IMR-90 (cell line): Measurements from ENCODE around the gene ATXN7L2. TPM values are rescaled to one million over a fixed set of nuclear protein-coding genes. Genes with fewer than 3 reads are reported as not detected.

ENCODE experiments used
- ATAC-seq: fragments of 200-7000 bp; cut with Tn5 transposase; 2 replicates; pipeline ENCODE4 v1.9.1; 2020; ENCODE audit warnings: low read depth, mild to moderate bottlenecking, moderate library complexity
- BruUV-seq: library from RNA; stranded (reverse); fragments of 400-500 nt; replicated peaks from 2 replicates; lab custom pipeline; 2021; lab: Mats Ljungman, UMichigan
- CTCF ChIA-PET: fragments of 300-600 bp; formaldehyde crosslinking; extraction: SDS; loops from one replicate; lab custom pipeline; 2021; ENCODE audit warnings: antibody characterized with exemption; lab: Yijun Ruan, JAX
- POLR2A ChIA-PET: fragments of 300-600 bp; sonication (Branson Sonifier 250); formaldehyde crosslinking; loops from one replicate; lab custom pipeline; 2022; ENCODE audit warnings: antibody characterized with exemption; ENCODE audit not compliant: unreplicated experiment; lab: Charles Lee
- DNase-seq: peaks from one replicate; pipeline ENCODE4 v3.0.0; 2013
- H2AFZ ChIP-seq: replicated peaks from 2 replicates; pipeline ENCODE3; 2013; ENCODE audit warnings: low read length, mild to moderate bottlenecking; ENCODE audit not compliant: poor library complexity
- H2AK5ac ChIP-seq: 2 replicates; pipeline ENCODE4 v1.6.1; 2013; ENCODE audit warnings: low read depth, low read length, inconsistent platforms
- H2AK9ac ChIP-seq: replicated peaks from 2 replicates; pipeline ENCODE3; 2013; ENCODE audit warnings: mild to moderate bottlenecking, low read depth, low read length, moderate library complexity; ENCODE audit not compliant: poor library complexity
- H2BK120ac ChIP-seq: 2 replicates; pipeline ENCODE4 v1.6.1; 2013; ENCODE audit warnings: low read depth, low read length, inconsistent platforms
- H2BK15ac ChIP-seq: 3 replicates; pipeline ENCODE4 v1.6.1; 2013; ENCODE audit warnings: low read depth, low read length, inconsistent platforms
- H2BK20ac ChIP-seq: 2 replicates; pipeline ENCODE4 v1.6.1; 2013; ENCODE audit warnings: low read depth, mild to moderate bottlenecking, inconsistent platforms, low read length, moderate library complexity
- H2BK5ac ChIP-seq: 2 replicates; pipeline ENCODE4 v1.6.1; 2013; ENCODE audit warnings: mild to moderate bottlenecking, low read depth, low read length, inconsistent platforms; ENCODE audit not compliant: poor library complexity, severe bottlenecking
- H3K14ac ChIP-seq: replicated peaks from 2 replicates; pipeline ENCODE4 v1.6.1; 2013; ENCODE audit warnings: low read depth, low read length, inconsistent platforms
- H3K18ac ChIP-seq: 2 replicates; pipeline ENCODE4 v1.6.1; 2013; ENCODE audit warnings: low read depth, low read length, control low read depth
- H3K23ac ChIP-seq: 2 replicates; pipeline ENCODE4 v1.6.1; 2013; ENCODE audit warnings: low read depth, low read length, inconsistent platforms
- H3K27ac ChIP-seq: 2 replicates; pipeline ENCODE4 v1.5.1; 2013; ENCODE audit warnings: mild to moderate bottlenecking, control low read depth, low read length; ENCODE audit not compliant: insufficient read depth
- H3K27me3 ChIP-seq: 2 replicates; pipeline ENCODE4 v1.6.1; 2013; ENCODE audit warnings: low read length; ENCODE audit not compliant: control insufficient read depth, insufficient read depth
- H3K36me3 ChIP-seq: 2 replicates; pipeline ENCODE4 v1.6.1; 2013; ENCODE audit warnings: low read length, mixed read lengths; ENCODE audit not compliant: control insufficient read depth, insufficient read depth
- H3K4ac ChIP-seq: 2 replicates; pipeline ENCODE4 v1.6.1; 2013; ENCODE audit warnings: low read depth, low read length, inconsistent platforms
- H3K4me1 ChIP-seq: 2 replicates; pipeline ENCODE4 v1.6.1; 2013; ENCODE audit warnings: low read length, mixed read lengths; ENCODE audit not compliant: control insufficient read depth, insufficient read depth
- H3K4me2 ChIP-seq: 2 replicates; pipeline ENCODE4 v1.6.1; 2013; ENCODE audit warnings: low read depth, mild to moderate bottlenecking, control low read depth, low read length, moderate library complexity
- H3K4me3 ChIP-seq: 2 replicates; pipeline ENCODE4 v1.5.1; 2013; ENCODE audit warnings: low read depth, mild to moderate bottlenecking, control low read depth, low read length, moderate library complexity; ENCODE audit not compliant: insufficient read depth
- H3K56ac ChIP-seq: 2 replicates; pipeline ENCODE4 v1.6.1; 2013; ENCODE audit warnings: low read length, inconsistent platforms; ENCODE audit not compliant: insufficient read depth; ENCODE audit errors: extremely low read depth
- H3K79me1 ChIP-seq, 2 experiments: 2 replicates each; pipeline ENCODE4 v1.6.1; 2013; ENCODE audit warnings: low read length in 2 of 2, inconsistent platforms in 1 of 2, low read depth in 1 of 2
- H3K9ac ChIP-seq: 2 replicates; pipeline ENCODE4 v1.6.1; 2013; ENCODE audit warnings: low read depth, low read length, control low read depth
- H3K9me1 ChIP-seq: 2 replicates; pipeline ENCODE4 v1.6.1; 2013; ENCODE audit warnings: low read length, inconsistent platforms; ENCODE audit not compliant: insufficient read depth
- H3K9me3 ChIP-seq: 2 replicates; pipeline ENCODE4 v1.6.1; 2013; ENCODE audit warnings: low read length; ENCODE audit not compliant: control insufficient read depth, insufficient read depth
- H4K20me1 ChIP-seq: 2 replicates; pipeline ENCODE4 v1.6.1; 2013; ENCODE audit warnings: low read length, inconsistent platforms; ENCODE audit not compliant: insufficient read depth
- H4K5ac ChIP-seq: 2 replicates; pipeline ENCODE4 v1.6.1; 2013; ENCODE audit warnings: mild to moderate bottlenecking, low read depth, low read length, control low read depth
- H4K8ac ChIP-seq, 2 experiments: 2 replicates each; pipeline ENCODE4 v1.6.1; 2013; ENCODE audit warnings: low read depth in 2 of 2, low read length in 2 of 2, control low read depth in 1 of 2, inconsistent platforms in 1 of 2
- H4K91ac ChIP-seq: 2 replicates; pipeline ENCODE4 v1.6.1; 2013; ENCODE audit warnings: low read depth, low read length, inconsistent platforms; ENCODE audit not compliant: insufficient read depth
- BHLHE40 ChIP-seq: fragments of 150-350 bp; IDR thresholded peaks from 2 replicates; pipeline ENCODE4 v1.6.1; 2016; ENCODE audit warnings: mild to moderate bottlenecking, low read depth, low read length
- CEBPB ChIP-seq: IDR thresholded peaks from 2 replicates; pipeline ENCODE4 v1.6.1; 2012; ENCODE audit warnings: low read depth, low read length, improper control_type of control experiment
- CHD1 ChIP-seq: IDR thresholded peaks from 2 replicates; pipeline ENCODE4 v1.6.1; 2012; ENCODE audit warnings: low read depth, low read length, improper control_type of control experiment
- FOS ChIP-seq: fragments of 150-350 bp; IDR thresholded peaks from 2 replicates; pipeline ENCODE4 v1.6.1; 2016; ENCODE audit warnings: low read depth, low read length
- MAFK ChIP-seq: IDR thresholded peaks from 2 replicates; pipeline ENCODE4 v1.6.1; 2012; ENCODE audit warnings: low read depth, low read length, improper control_type of control experiment
- MAZ ChIP-seq: IDR thresholded peaks from 2 replicates; pipeline ENCODE4 v1.6.1; 2012; ENCODE audit warnings: low read depth, mild to moderate bottlenecking, low read length, improper control_type of control experiment, moderate library complexity, borderline replicate concordance
- MXI1 ChIP-seq: IDR thresholded peaks from 2 replicates; pipeline ENCODE4 v1.6.1; 2012; ENCODE audit warnings: low read depth, mild to moderate bottlenecking, low read length, moderate library complexity, borderline replicate concordance
- NFE2L2 ChIP-seq: fragments of 150-350 bp; IDR thresholded peaks from 2 replicates; pipeline ENCODE4 v1.6.1; 2016; ENCODE audit warnings: low read depth, mild to moderate bottlenecking, low read length
- POLR2A ChIP-seq: IDR thresholded peaks from 2 replicates; pipeline ENCODE4 v1.6.1; 2012; ENCODE audit warnings: mild to moderate bottlenecking, low read depth, low read length
- RCOR1 ChIP-seq: IDR thresholded peaks from 2 replicates; pipeline ENCODE4 v1.6.1; 2012; ENCODE audit warnings: mild to moderate bottlenecking, low read length, improper control_type of control experiment; ENCODE audit not compliant: insufficient replicate concordance
- RFX5 ChIP-seq: IDR thresholded peaks from 2 replicates; pipeline ENCODE4 v1.8.0; 2012; ENCODE audit warnings: low read depth, mild to moderate bottlenecking, low read length, moderate library complexity
- SMC3 ChIP-seq: fragments of 150-350 bp; IDR thresholded peaks from 2 replicates; pipeline ENCODE4 v1.6.1; 2016; ENCODE audit warnings: low read depth, mild to moderate bottlenecking, antibody characterized with exemption, low read length, moderate library complexity
- WGBS, 2 experiments: methylation state at CpG; one replicate each; pipeline versions ENCODE4 v1.1.5 to v1.1.7; 2013; ENCODE audit warnings: missing lambda C conversion rate in 2 of 2; ENCODE audit not compliant: insufficient read length in 1 of 2; ENCODE audit errors: extremely low coverage in 2 of 2; 5-methylcytosine and 5-hydroxymethylcytosine counted together
- dilution Hi-C: fragments of 300-500 bp; cut with HindIII; formaldehyde crosslinking; loops from one replicate; pipeline ENCODE4 v1.14.3; 2018; ENCODE audit warnings: low sequenced_read_pairs; ENCODE audit not compliant: unreplicated experiment
- in situ Hi-C: fragments of 300-500 bp; cut with MboI; formaldehyde crosslinking; loops from 3 replicates; pipeline ENCODE4 v1.14.3; 2019; ENCODE audit warnings: low sequenced_read_pairs, inconsistent platforms, mixed read lengths
- intact Hi-C: fragments of 100-400 bp; cut with micrococcal nuclease; formaldehyde crosslinking; loops from 2 replicates; pipeline ENCODE4 v1.10.0; 2022
- polyA plus RNA-seq, 3 experiments: library from polyadenylated mRNA; depleted of rRNA; stranded (reverse); fragments of >200 nt; gene quantifications; 2 replicates each; pipeline ENCODE4 v1.2.3, GENCODE V29; 2012; ENCODE audit warnings: low replicate concordance in 1 of 3
- total RNA-seq: library from RNA; depleted of rRNA; stranded (reverse); fragments of >200 nt; gene quantifications from 2 replicates; pipeline ENCODE4 v1.2.3, GENCODE V29; 2012
- TF ChIP-seq, protein P1 (sequence below): fragments of 150-350 bp; IDR thresholded peaks from 2 replicates; pipeline ENCODE4 v1.6.1; 2017; ENCODE audit warnings: mild to moderate bottlenecking, antibody characterized with exemption, low read length, low read depth

The ATXN7L2 gene
- total and polyA plus RNA-seq, 2 of the 4 experiments (the other 2 are of a cell fraction) = 1.3 to 4.8 TPM

DNA sequence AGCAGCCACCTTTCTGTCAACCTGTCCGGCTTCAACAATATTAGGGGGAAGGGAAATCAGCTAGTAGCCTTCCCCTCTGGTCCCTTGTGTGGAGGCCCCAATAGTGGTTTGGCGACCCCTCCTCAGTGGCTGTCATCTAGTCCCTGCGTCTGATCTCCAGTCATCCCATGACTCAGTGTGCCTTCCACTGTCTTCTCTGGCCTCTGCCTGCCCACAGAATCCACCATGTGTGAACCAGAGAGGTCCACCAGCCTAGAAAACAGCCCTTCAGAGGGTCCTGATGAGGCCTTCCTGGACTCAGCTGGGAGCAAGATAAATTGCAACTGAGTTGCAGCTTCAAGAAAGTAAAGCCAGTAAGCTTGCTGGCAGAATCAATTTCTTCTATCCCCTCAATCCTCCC is 3.8 kb upstream of the ATXN7L2 start:
- no peaks in the 10 kb centered on the region for H3K36me3 ChIP-seq
- H2BK120ac ChIP-seq = no peak overlapping the region
- H4K8ac ChIP-seq = no peak overlapping the region
- no peak overlapping the region for H3K4me2 ChIP-seq
- no peak overlapping the region for H2BK15ac ChIP-seq
- POLR2A ChIA-PET = no interaction called here
- no peak overlapping the region for H2AK5ac ChIP-seq
- H3K27ac ChIP-seq = no peak overlapping the region
- no peak overlapping the region for H3K14ac ChIP-seq
- no peaks in the 10 kb centered on the region for H3K9me3 ChIP-seq
- intact Hi-C loops (loop anchor here (5.0 kb wide), 1 partner anchor 33 kb away; no protein-coding TSS in a partner anchor), in situ Hi-C loops (no loop called here), dilution Hi-C loops (no loop called here)
- H3K4me3 ChIP-seq = no peak overlapping the region
- CTCF ChIA-PET = no interaction called here
- no peak overlapping the region for H3K56ac ChIP-seq
- H4K20me1 ChIP-seq = no peaks in the 10 kb centered on the region
- H2BK5ac ChIP-seq = no peak overlapping the region
- peaks cover 34% of the 10 kb centered on the region for H3K27me3 ChIP-seq
- peaks cover 8 to 10% of the 10 kb centered on the region in 2 experiments; a peak in 3 of 4 replicates for H3K79me1 ChIP-seq
- H3K4ac ChIP-seq = no peak overlapping the region
- no CpG with 5 or more reads among the region's 3 CpGs for WGBS, 2 experiments
- H2BK20ac ChIP-seq = no peak overlapping the region
- H2AFZ ChIP-seq = no peak overlapping the region
- ATAC-seq = no peak
- no peak overlapping the region for H3K18ac ChIP-seq
- no peak overlapping the region for H3K23ac ChIP-seq
- H3K9ac ChIP-seq = no peak overlapping the region
- no TSS peak for BruUV-seq
- DNase-seq = no peak
- no peak overlapping the region for H4K91ac ChIP-seq
- peaks cover 8% of the 10 kb centered on the region for H3K4me1 ChIP-seq
- peaks cover 8% of the 10 kb centered on the region for H3K9me1 ChIP-seq
- TF ChIP-seq CHD1 (no peak), NFE2L2 (no peak), CEBPB (no peak), MAZ (no peak), MAFK (no peak), FOS (no peak), RFX5 (no peak), SMC3 (no peak), BHLHE40 (no peak), RCOR1 (no peak), MXI1 (no peak), POLR2A (no peak)
- TF ChIP-seq, protein P1, sequence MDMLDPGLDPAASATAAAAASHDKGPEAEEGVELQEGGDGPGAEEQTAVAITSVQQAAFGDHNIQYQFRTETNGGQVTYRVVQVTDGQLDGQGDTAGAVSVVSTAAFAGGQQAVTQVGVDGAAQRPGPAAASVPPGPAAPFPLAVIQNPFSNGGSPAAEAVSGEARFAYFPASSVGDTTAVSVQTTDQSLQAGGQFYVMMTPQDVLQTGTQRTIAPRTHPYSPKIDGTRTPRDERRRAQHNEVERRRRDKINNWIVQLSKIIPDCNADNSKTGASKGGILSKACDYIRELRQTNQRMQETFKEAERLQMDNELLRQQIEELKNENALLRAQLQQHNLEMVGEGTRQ = no peak
- no peak overlapping the region for H4K5ac ChIP-seq
- no peak overlapping the region for H2AK9ac ChIP-seq
